Stomach smooth muscle (tissue), 2 donors: ENCODE measurements around the gene SOS2.
A peak's percentile ranks its signal among the peaks of the same experiment; 100 is the strongest.
"Not testable (repeated sequence)": the region's sequence is repeated elsewhere in the genome, so short reads cannot be mapped to it uniquely, and the experiment has no call there.

Experiments used
- H3K27ac ChIP-seq: one replicate; pipeline ENCODE4 v1.7.0; 2013; ENCODE audit warnings: mild to moderate bottlenecking, low read length, inconsistent platforms
- H3K27me3 ChIP-seq, 2 donors: one replicate each; pipeline ENCODE4 v1.7.0; 2013; ENCODE audit warnings: low read length in 2 of 2; ENCODE audit not compliant: insufficient read depth in 2 of 2, control insufficient read depth in 1 of 2
- H3K36me3 ChIP-seq, 2 donors: one replicate each; pipeline ENCODE4 v1.7.0; 2013; ENCODE audit warnings: low read length in 2 of 2; ENCODE audit not compliant: control insufficient read depth in 2 of 2, insufficient read depth in 2 of 2
- H3K4me1 ChIP-seq: one replicate; pipeline ENCODE4 v1.7.0; 2013; ENCODE audit warnings: low read length; ENCODE audit not compliant: control insufficient read depth, insufficient read depth
- H3K4me3 ChIP-seq, 2 donors: one replicate each; pipeline ENCODE4 v1.7.0; 2013; ENCODE audit warnings: low read length in 2 of 2
- H3K9ac ChIP-seq, 2 donors: one replicate each; pipeline ENCODE4 v1.7.0; 2013; ENCODE audit warnings: low read length in 2 of 2, mild to moderate bottlenecking in 1 of 2
- H3K9me3 ChIP-seq, 2 donors: one replicate each; pipeline ENCODE4 v1.7.0; 2013; ENCODE audit warnings: low read length in 2 of 2; ENCODE audit not compliant: control insufficient read depth in 2 of 2
- donor health status: healthy.
- donor health status: Pancreatic carcinoma.

Gene SOS2

GRCh38 chr14:50087341-50088116, 143.8 kb downstream of the SOS2 start:
- H3K9me3 ChIP-seq: no peaks in the 10 kb centered on the region
- H3K36me3 ChIP-seq: no peaks in the 10 kb centered on the region
- no peaks in the 10 kb centered on the region for H3K4me1 ChIP-seq
- H3K27ac ChIP-seq: no peak overlapping the region
- H3K27me3 ChIP-seq: no peaks in the 10 kb centered on the region
- H3K9ac ChIP-seq: no peak overlapping the region
- H3K4me3 ChIP-seq: no peak overlapping the region

- no peak overlapping the region for H3K4me3 ChIP-seq
- H3K36me3 ChIP-seq: no peaks in the 10 kb centered on the region
- no peak overlapping the region for H3K27ac ChIP-seq
- H3K9ac ChIP-seq: no peak overlapping the region
- no peaks in the 10 kb centered on the region for H3K27me3 ChIP-seq
- no peaks in the 10 kb centered on the region for H3K9me3 ChIP-seq
- H3K4me1 ChIP-seq: no peaks in the 10 kb centered on the region
Observed at GRCh38 chr14:50086321-50086711, 145.1 kb downstream of the SOS2 start.

- no peaks in the 10 kb centered on the region for H3K36me3 ChIP-seq
- no peaks in the 10 kb centered on the region for H3K9me3 ChIP-seq
- no peak overlapping the region for H3K9ac ChIP-seq
- no peak overlapping the region for H3K27ac ChIP-seq
- H3K27me3 ChIP-seq: no peaks in the 10 kb centered on the region
- no peaks in the 10 kb centered on the region for H3K4me1 ChIP-seq
- H3K4me3 ChIP-seq: no peak overlapping the region
Observed at GRCh38 chr14:50085570-50086320, 145.6 kb downstream of the SOS2 start.

- no peaks in the 10 kb centered on the region for H3K9me3 ChIP-seq
- no peak overlapping the region for H3K4me3 ChIP-seq
- H3K4me1 ChIP-seq: no peaks in the 10 kb centered on the region
- no peaks in the 10 kb centered on the region for H3K27me3 ChIP-seq
- H3K9ac ChIP-seq: no peak overlapping the region
- H3K36me3 ChIP-seq: no peaks in the 10 kb centered on the region
- H3K27ac ChIP-seq: no peak overlapping the region
Observed at GRCh38 chr14:50084666-50085065, 146.7 kb downstream of the SOS2 start.

- Histone ChIP-seq H3K9ac (peak overlapping the region in 1 of 2 donors; percentile 48), H3K4me3 (no peak overlapping the region), H3K27ac (peak overlapping the region; percentile 6), H3K9me3 (no peaks in the 10 kb centered on the region), H3K27me3 (no peaks in the 10 kb centered on the region), H3K36me3 (no peaks in the 10 kb centered on the region), H3K4me1 (no peaks in the 10 kb centered on the region)
Observed at GRCh38 chr14:50083467-50084337, 147.7 kb downstream of the SOS2 start.

GRCh38 chr14:50082784-50083466, 148.5 kb downstream of the SOS2 start:
- H3K4me3 ChIP-seq: no peak overlapping the region
- H3K27me3 ChIP-seq: no peaks in the 10 kb centered on the region

GRCh38 chr14:50082308-50082742, 149.1 kb downstream of the SOS2 start:
- H3K27ac ChIP-seq: no peak overlapping the region
- no peaks in the 10 kb centered on the region for H3K27me3 ChIP-seq
- no peaks in the 10 kb centered on the region for H3K36me3 ChIP-seq
- H3K4me3 ChIP-seq: no peak overlapping the region
- no peaks in the 10 kb centered on the region for H3K4me1 ChIP-seq
- H3K9ac ChIP-seq: no peak overlapping the region
- H3K9me3 ChIP-seq: no peaks in the 10 kb centered on the region

More at GRCh38 chr14:50082784-50083466, 148.5 kb downstream of the SOS2 start:
- Histone ChIP-seq H3K4me1 (no peaks in the 10 kb centered on the region), H3K9me3 (no peaks in the 10 kb centered on the region), H3K9ac (peak overlapping the region in 1 of 2 donors; percentile 48), H3K27ac (peak overlapping the region; percentile 6), H3K36me3 (no peaks in the 10 kb centered on the region)

- H3K9ac ChIP-seq, H3K4me1 ChIP-seq, H3K27me3 ChIP-seq, H3K27ac ChIP-seq, H3K9me3 ChIP-seq, H3K36me3 ChIP-seq, H3K4me3 ChIP-seq: not testable (repeated sequence)
Observed at GRCh38 chr14:50079103-50079502, 152.3 kb downstream of the SOS2 start.

- H3K4me3 ChIP-seq, H3K27ac ChIP-seq, H3K9me3 ChIP-seq, H3K9ac ChIP-seq, H3K4me1 ChIP-seq, H3K36me3 ChIP-seq, H3K27me3 ChIP-seq: not testable (repeated sequence)
Observed at GRCh38 chr14:50073663-50074062, 157.7 kb downstream of the SOS2 start.

GRCh38 chr14:50072395-50072794, 159.0 kb downstream of the SOS2 start:
- Histone ChIP-seq H3K9ac (no peak overlapping the region), H3K36me3 (no peaks in the 10 kb centered on the region)

More at GRCh38 chr14:50072395-50072794, 159.0 kb downstream of the SOS2 start:
- H3K4me3 ChIP-seq: no peak overlapping the region
- no peaks in the 10 kb centered on the region for H3K9me3 ChIP-seq
- no peak overlapping the region for H3K27ac ChIP-seq
- H3K4me1 ChIP-seq: no peaks in the 10 kb centered on the region
- H3K27me3 ChIP-seq: no peaks in the 10 kb centered on the region
